NCI-H1436 treated with DMSO at 0.1 percent for 48 hours (cell line): ENCODE results near the gene CHPF.

Experiments used
- DNase-seq: peaks from one replicate; lab custom pipeline; 2025; lab: John Stamatoyannopoulos, UW

CHPF gene

GRCh38 chr2:219531639-219532377, 11.8 kb downstream of the CHPF start:
- DNase-seq = no peak

DNA sequence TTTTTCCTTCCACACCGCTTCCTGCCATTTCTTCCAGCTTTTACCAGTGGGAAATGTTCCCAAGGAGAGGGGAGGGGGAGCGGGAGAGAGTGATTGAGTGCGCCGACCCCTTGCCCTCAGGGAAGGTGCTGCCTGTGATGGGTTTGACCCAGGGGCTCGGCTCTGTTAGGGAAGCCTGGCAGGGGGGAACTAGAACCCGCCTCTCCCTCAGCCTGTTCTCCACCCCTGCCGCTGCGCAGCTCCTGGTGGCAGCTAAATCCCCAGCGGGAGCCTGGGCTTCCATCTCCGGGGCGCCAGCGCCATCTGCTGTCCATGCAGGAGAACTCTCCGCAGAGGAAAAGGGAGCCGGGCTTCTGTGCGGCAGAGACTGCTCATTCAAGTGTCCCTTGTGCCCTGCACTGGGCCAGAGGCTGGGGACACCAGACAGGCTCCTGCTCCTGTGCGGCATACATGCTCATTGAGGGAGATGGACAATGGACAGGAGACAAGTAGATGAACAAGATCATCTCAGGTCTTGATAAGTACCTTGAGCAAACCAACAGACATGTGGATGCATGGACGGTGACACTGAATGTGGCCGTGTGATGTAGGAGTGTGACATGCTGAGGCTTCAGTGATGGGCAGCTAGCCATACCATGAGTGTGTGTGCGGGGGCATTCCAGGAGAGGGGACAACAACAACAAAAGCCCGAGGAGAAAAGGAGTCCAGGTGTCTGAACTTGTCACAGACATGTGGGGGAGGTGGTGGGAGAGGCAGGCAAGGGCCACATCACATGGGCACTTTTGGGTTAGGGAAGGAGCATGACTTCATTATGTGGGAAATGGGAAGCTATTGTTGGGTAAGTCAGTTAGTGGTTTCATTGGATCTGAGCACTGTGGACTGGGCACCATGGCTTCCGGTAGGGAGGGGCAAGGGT, 13.3 kb downstream of the CHPF start:
- no peak for DNase-seq

DNA sequence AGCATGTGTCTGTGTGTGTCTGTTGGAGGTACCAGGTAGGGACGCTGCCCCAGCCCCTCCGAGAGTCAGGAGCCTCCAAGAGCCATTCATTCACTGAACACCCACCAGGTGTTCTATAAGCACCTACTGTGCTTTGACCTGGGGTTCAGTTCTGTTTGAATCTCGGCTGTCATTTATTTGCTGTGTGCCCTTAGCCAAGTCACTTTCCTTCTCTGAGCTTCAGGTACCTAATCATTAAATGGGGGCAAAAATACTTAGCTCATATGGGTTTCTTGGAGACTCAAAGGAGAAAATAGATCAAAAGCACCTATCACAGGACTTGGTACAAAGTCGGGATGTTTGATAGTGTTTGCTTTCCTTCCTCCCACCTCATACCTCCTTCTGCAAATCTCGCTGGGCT, 16.1 kb downstream of the CHPF start:
- DNase-seq = no peak

- no peak for DNase-seq
Observed at GRCh38 chr2:219527076-219527394, 16.6 kb downstream of the CHPF start.

DNA sequence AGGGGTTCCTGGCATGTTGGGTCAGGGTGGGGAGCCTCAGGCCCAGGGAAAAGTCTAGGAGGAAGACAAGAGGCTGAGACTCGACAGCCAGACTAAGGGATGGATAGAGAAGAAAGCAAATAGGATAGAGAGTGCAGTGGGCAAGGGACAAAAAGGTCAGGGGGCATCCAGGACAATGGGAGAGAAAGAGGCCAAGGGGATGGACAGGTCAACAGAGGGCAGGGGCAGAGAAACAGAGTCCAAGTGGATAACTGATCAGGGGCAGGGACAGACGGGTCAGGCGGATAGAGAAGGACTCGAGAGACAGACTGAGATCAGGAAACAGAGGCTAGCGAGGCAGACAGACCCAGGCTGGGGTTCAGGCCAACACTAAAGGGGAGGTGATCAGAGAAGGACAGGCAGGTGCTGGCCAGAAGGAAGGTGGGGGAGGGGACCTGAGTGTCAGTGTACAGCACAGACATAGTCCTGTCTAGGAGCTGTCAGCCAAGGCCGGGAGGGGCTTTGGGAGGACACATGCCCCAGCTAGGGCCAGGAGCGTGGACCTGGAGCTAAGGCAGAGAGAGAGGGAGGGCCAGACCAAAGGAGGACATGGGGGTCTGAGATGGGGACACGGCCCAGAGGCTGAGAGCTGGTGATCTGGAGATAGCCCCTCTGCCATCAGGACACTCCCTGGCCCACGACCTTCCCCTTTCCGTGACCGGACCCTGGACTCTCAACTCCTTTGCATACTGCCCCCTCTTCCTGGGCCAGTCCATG, 17.1 kb downstream of the CHPF start:
- no peak for DNase-seq

- DNase-seq = no peak
Observed at GRCh38 chr2:219525533-219526232, 17.9 kb downstream of the CHPF start.

- DNase-seq = no peak
Observed at GRCh38 chr2:219524817-219525216, 18.8 kb downstream of the CHPF start.

- no peak for DNase-seq
Observed at GRCh38 chr2:219523031-219523671, 20.5 kb downstream of the CHPF start.

GRCh38 chr2:219522111-219523030, 21.2 kb downstream of the CHPF start:
- no peak for DNase-seq

DNA sequence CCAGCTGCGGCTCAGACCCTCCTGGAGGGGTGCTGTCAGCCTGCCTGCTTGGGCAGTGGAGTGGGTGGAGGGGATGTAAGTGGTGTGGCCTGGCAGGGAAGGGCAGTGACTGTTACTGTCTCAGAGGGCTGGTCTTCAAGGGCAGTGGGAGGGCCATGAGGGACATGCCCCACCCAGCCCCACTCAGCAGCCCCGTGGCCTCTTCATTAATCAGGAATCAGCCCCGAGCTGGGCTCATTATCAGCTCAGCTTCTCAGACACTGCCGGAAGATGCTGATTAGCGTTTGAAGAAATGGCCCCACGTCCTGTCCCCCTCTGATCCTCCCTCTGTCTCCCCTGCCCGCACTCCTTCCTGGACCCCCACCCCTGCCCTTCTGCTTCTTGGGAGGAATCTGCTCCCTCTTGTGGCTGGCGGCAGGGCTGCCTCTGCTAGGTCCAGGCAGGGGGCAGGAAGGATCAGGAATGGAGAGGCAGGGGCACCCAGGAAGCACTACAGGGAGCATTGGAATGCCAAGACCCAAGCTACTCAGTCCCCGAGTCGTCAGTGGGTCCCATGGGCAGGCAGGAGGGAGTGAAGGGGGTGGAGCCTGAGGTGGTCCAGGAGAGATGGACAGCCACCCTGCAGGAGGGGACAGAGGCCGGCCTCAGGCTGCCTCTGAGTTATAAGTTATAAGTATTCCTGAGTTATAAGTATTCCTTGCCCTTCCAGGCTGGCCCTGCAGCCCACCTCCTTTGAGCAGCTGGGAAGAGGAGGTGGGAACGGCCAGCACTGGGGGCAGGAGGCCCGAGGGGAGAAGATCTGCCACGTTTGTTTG, 22.3 kb downstream of the CHPF start:
- DNase-seq = no peak

DNA sequence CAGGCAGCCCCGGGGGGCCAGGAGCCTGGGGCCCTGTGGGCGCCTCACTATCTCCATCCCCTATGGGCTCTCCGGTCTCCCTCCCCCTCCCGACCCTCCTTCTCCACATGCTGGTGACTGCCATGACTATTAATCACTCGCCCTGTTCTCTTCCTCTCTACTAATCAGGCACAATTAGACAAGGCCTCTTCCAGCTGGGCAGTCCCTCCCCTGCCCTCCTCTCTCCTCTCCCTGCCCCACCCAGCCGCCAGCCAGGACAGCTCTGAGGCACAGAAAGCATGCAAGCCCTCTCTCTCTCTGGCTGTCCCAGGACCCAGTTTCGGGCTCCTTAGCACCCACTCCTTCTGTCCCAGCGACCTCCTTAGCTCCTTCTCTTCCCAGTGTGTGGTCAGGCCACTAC, 23.5 kb downstream of the CHPF start:
- DNase-seq = no peak

DNA sequence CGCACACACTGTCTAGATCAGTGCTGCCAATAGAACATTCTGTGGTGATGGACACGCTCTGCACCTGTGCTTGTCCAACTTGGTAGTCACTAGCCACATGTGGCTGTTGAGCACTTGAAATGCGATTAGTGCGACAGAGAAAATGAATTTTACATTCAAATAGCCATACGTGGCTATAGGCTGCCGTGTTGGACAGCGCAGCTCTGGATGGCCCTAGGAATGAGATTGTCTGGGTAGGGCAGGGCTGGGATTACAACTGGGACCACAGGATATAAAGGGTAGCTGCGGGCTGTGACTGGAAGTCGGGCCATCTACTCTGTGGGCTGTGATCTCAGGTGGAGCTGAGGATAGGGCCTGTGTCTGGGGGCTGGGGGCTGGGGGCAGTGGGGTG, 24.1 kb downstream of the CHPF start:
- DNase-seq = no peak

GRCh38 chr2:219517954-219518778, 25.4 kb downstream of the CHPF start:
- DNase-seq = no peak

GRCh38 chr2:219516888-219517287, 26.7 kb downstream of the CHPF start:
- DNase-seq = no peak

DNA sequence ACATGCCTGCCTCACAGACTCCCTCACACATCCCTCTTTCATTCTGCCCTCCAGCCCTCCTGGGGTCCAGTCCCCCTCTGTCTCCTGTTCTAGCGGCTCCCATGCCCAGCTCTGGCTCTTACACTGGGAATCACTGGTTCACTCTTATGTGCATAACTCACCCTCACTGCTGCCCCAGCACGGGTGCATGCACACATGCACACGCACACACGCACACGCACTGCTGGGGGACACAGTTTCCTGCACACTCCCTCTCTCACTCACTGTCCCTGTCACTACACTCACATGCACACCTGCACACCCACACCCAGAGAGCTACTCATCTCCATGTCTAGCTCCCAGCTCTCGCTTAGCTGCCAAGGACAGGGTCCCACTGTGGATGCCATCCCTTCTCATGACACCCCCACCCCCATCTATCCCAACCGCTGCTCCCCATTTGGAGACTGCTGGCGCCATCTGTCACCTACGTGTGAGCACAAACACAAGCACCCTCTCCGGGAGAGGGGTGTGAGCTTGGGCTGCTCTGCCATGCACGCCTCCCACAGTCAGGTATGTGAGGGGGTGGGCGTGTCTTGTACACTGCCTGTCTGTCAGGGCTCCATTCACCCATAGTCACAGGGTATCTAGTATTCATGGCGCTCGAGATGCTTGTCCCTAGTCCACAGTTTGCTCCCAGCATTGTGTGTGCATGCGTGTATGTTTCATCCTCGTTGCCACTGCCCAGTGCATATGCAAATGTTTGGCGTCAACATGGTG, 27.6 kb downstream of the CHPF start:
- no peak for DNase-seq

DNA sequence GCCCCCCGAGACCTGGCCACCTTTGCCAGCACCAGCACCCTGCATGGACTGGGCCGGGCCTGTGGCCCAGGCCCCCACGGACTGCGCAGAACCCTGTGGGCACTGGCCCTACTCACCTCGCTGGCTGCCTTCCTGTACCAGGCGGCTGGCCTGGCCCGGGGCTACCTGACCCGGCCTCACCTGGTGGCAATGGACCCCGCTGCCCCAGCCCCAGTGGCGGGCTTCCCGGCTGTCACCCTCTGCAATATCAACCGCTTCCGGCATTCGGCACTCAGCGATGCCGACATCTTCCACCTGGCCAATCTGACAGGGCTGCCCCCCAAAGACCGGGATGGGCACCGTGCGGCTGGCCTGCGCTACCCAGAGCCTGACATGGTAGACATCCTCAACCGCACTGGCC, 28.8 kb downstream of the CHPF start:
- DNase-seq = no peak

DNA sequence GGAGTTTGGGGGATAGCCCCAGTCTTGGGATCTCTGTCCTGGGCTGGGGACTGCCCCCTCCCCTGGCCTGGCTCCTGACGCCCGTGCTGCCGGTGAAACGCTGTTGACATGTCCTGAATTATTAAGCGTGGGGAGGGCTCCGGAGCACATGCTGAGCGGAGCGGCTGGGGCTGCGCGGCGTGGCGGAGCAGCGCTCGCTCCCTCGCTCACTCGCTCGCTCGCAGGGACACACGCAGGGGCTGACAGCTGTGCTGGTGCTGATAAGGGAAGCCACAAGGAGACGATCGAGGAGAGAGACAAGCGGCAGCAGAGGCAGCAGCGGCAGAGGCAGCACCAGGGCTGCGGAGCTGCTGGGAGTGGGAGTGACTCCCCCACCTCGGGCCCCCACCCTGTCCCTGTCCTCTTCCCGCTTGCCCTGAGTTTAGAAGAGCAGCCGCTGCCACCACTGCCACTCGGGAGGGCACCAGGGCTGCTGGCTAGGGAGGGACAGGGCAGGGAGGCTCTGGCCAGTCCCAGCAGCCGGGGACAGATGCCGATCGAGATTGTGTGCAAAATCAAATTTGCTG, 29.3 kb downstream of the CHPF start, which contains the start of gene ASIC4:
TSS of gene ASIC4 (plus strand) at position 287 of the 566 bp plus-strand sequence. CDS start at position 530, 243 bp downstream.
- DNase-seq = no peak
